Left cardiac atrium (tissue), 4 donors: ENCODE measurements around the gene PAX3. TPM values are rescaled to one million over a fixed set of nuclear protein-coding genes. Genes with fewer than 3 reads are reported as not detected.

ENCODE experiments used
- ATAC-seq, 2 donors: fragments of 200-7000 bp; cut with Tn5 transposase; one replicate each; pipeline ENCODE4 v1.9.1; 2020; ENCODE audit warnings: mild to moderate bottlenecking in 2 of 2, moderate library complexity in 2 of 2
- DNase-seq: peaks from one replicate; pipeline ENCODE4 v3.0.0-alpha.2; 2020
- intact Hi-C, 2 donors: fragments of 100-400 bp; cut with DNase I; formaldehyde crosslinking; loops; one replicate each; pipeline versions ENCODE4 v1.14.1 to v1.15.1; 2022 to 2023
- long read RNA-seq: library from polyadenylated mRNA; unstranded; transcript quantifications from one replicate; pipeline ENCODE4 v2.0.0, GENCODE V29; 2021
- total RNA-seq, 2 donors: library from RNA; stranded (reverse); fragmentation: NEBNext Ultra II Directional; extraction: Animal tissue kit (Norgen Biotek cat#: 25700); gene quantifications; one replicate each; pipeline ENCODE4 v1.2.1, GENCODE V29; 2021
- donor health status: DM: no; HTN: yes; CAD: no.
- donor health status: DM: no; HTN: yes; CAD: no; lungs with severe emphysema.
- donor health status: DM: yes; HTN: yes; CAD: no.
- donor health status: Dilated cardiomyopathy.

Gene PAX3
- total RNA-seq: under 1 TPM in 1 of 2 donors, not detected in 1; 0.84 TPM
- long read RNA-seq: 0 reads

GRCh38 chr2:222298311-222299150 is at the start of gene PAX3:
Gene PAX3, minus strand, starts transcription at chr2:222298998. Its CDS starts 383 bp downstream, at chr2:222298615.
- DNase-seq: no peak
- peak; percentile 18 to 33 for ATAC-seq
- intact Hi-C loops: no loop called here

DNA sequence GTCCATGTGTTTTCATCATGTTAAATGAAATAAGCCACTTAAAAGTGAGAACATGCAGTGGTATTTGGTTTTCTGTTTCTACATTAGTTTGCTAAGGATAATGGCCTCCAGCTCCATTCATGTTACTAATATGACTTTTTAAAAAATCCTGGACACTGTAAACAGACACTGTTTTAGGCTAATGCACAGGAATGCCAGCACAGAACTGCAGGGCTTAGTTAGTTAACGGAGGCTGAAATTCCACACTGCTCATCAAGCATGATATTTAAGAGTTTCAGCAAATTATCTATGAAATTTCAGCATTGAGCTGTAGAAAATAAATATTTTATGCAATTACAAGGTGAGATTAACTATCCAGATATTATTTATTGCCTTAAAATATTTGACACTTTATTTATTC is 42.5 kb upstream of the PAX3 start:
- intact Hi-C loops: no loop called here
- no peak for ATAC-seq
- no peak for DNase-seq

GRCh38 chr2:222338374-222338773 is 39.6 kb upstream of the PAX3 start:
- no peak for ATAC-seq

GRCh38 chr2:222336931-222337330 is 38.1 kb upstream of the PAX3 start:
- ATAC-seq (no peak), DNase-seq (no peak)
- intact Hi-C loops: no loop called here

More at GRCh38 chr2:222338374-222338773, 39.6 kb upstream of the PAX3 start:
- intact Hi-C loops: no loop called here
- no peak for DNase-seq

- no peak for DNase-seq
- no peak for ATAC-seq
- intact Hi-C loops: no loop called here
These were observed 37.6 kb upstream of the PAX3 start for GRCh38 chr2:222336442-222336841.

DNA sequence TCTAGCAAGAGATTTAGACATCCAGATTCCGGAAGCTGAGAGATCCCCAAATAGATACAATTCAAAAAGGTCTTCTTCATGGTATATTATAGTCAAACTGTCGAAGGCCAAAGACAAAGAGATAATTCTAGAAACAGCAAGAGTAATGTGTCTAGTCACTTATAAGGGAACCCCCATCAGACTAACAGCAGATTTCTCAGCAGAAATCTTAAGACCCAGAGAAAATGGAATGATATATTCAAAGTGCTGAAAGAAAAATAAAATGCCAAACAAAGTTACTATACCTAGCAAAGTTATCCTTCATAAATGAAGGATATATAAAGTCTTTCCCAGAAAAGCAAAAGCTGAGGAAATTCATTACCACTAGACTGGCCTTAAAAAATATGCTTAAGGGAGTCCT is 36.1 kb upstream of the PAX3 start:
- ATAC-seq (no peak), DNase-seq (no peak)
- intact Hi-C loops: no loop called here

- ATAC-seq (no peak), DNase-seq (no peak)
- intact Hi-C loops: no loop called here
These were observed 34.6 kb upstream of the PAX3 start for GRCh38 chr2:222333397-222333796.

DNA sequence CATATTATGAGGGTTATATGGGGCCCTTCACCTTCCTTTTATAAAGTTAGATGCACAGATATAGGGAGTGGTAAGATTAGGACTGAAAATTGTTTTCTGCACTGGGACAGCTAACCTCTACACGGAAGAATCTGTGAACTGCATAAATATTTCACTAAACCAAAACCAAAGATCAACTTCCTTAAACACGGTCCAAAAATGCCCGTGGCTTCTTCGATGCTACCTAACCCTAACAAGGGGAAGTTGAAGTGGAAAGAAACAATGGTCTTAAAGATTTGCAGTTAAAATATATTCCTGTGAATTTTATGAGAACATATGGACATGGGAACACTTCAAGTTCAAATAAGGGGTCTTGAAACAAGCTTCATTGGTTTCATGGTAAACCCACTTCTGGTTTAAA is 33.3 kb upstream of the PAX3 start:
- no peak for ATAC-seq
- DNase-seq: no peak
- intact Hi-C loops: no loop called here

- ATAC-seq (no peak), DNase-seq (no peak)
- intact Hi-C loops: no loop called here
These were observed 32.1 kb upstream of the PAX3 start for GRCh38 chr2:222330910-222331309.

DNA sequence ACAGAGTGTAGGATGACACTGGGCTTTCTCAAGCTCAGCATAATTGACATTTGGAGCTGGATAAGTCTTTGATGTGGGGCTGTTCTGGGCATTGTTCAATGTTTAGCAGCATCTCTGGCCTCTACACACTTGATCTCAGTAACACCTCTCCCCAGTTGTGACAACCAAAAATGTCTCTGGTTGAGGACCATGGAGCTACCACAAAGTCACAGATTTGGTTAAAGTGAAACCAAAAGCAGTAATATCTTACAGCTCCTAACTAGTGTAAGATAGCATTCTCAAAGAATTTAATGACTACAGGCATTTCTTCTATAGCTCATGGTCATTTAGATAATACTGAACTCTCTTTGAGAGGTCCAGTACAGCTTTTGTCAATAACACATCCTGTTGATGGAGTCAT is 23.4 kb upstream of the PAX3 start:
- intact Hi-C loops: no loop called here

GRCh38 chr2:222320436-222321395 is 21.9 kb upstream of the PAX3 start:
- DNase-seq: no peak
- peak; percentile 7 to 30 for ATAC-seq
- intact Hi-C loops: no loop called here

More for the DNA sequence above, 23.4 kb upstream of the PAX3 start:
- no peak for DNase-seq
- no peak for ATAC-seq

GRCh38 chr2:222319586-222320435 is 21.0 kb upstream of the PAX3 start:
- no peak for DNase-seq
- intact Hi-C loops: loop anchor here (2.0 to 5.0 kb wide), 4 partner anchors 241 to 292 kb away; no protein-coding TSS in a partner anchor
- peak; percentile 21 to 55 for ATAC-seq

DNA sequence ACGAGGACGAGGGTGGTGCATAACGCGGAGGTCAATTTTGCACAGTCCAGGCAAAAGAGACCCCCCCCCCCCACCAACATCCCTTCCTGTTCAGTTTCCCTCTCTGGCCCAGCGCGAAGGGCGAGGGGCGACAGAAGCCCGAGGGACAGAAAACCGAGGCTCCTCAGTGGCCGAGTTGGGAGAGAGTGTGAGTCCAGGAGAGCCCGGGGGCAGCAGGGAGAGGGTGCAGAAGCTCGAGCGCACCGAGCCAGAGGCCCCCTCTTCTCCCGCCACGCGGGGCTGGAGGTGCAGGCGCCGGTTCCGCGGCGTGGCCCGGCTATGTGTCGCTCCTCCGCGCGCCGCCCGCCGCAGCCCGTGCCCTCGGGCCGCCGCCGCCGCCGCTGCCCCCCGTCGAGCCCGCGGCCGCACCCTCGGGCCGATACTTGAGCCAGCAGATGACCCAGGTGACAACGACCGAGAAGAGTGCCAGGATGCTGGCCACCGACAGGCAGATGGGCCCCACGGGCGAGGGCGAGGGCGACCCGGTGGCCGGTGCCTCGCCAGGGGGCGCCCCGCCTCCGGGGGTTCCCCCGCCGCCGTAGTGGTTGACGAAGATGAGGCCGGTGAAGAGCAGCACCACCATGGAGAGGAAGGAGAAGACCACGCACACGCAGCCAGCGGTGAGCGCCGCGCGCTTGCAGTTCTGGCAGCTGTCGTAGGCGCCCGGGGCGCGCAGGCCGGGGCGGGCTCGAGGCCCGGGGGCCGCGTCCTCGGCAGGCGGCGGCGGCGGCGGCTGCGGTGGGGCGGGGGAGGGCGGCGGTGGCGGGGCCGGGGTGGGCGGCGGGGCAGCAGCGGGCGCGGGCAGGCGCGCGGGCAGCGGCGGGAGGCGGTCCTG is 20.2 kb upstream of the PAX3 start:
- ATAC-seq: peak; percentile 16 to 50
- intact Hi-C loops: loop anchor here (2.0 to 5.0 kb wide), 4 partner anchors 242 to 293 kb away; no protein-coding TSS in a partner anchor
- DNase-seq: no peak

DNA sequence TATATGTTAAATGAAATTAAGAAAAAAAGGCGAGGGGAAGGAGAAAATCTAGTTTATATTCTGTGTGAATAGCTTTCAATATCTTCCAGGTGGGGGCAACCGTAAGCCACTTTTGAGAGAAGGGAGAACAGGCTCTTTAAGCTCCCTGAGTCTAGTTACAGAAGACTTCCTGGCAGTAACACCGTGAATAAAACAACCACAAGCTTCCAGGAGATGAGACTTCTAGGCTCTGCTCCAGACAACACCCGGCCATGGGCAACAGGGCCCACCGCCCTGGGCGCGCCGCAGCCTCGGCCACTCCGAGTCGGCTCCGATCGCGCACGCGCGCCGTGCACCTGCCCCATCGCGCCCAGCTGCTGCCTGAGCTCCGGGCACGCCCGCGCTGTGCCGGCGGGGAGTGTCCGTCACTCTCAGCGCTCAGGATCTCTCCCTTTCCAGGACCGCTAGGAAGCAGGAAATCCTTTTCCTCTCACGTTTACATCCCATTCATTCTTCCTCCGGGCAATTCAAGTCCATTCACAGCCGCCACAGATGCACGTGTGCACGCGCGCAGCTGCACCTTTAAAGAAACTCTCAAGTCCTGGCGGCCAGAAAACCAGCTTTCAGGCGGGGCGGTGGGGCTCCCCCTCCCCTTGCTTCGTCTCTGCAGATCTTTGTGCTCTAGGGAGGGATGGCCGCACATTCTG is 19.4 kb upstream of the PAX3 start:
- intact Hi-C loops: loop anchor here (2.0 to 5.0 kb wide), 4 partner anchors 243 to 294 kb away; no protein-coding TSS in a partner anchor
- DNase-seq: peak; percentile 54
- ATAC-seq: peak; percentile 68 to 91

- ATAC-seq (no peak), DNase-seq (no peak)
- intact Hi-C loops: loop anchor here in 1 of 2 donors (5.0 kb wide), 2 partner anchors 247 to 297 kb away; no protein-coding TSS in a partner anchor
These were observed 16.8 kb upstream of the PAX3 start for GRCh38 chr2:222315443-222316121.

DNA sequence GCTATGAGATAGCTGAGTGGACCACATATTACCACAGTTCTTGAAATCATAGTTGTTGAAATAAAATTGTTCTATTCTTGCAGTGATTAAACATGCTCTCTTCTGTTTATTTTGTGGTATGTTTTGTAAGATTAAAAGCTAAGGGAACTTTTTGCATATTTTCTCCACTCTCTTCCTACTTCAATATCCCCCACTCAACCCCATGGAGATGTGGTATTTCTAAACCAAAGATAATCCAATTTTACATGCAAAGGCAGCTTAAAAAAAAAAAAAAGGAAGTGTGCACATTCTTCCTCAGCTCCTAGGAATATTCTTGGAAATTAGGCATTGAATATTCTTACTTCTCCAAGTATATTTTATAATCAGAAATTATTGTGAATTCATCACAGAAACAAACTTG is 15.0 kb upstream of the PAX3 start:
- DNase-seq (no peak), ATAC-seq (no peak)
- intact Hi-C loops: no loop called here
